ENCODE results near the gene SLC2A3.
"Not testable (repeated sequence)": the region's sequence is repeated elsewhere in the genome, so short reads cannot be mapped to it uniquely, and the experiment has no call there.

SLC2A3 gene

GRCh38 chr12:7935590-7936581 is at the start of gene SLC2A3:
Gene SLC2A3, minus strand, starts transcription at chr12:7936187. Its CDS starts 153 bp downstream, at chr12:7936034.
- ChIA-PET POLR2A (interaction anchor here (0.8 to 6.2 kb wide), 5 partner anchors 22 to 142 kb away, joined by 3 to 43 read pairs (median 3); no protein-coding TSS in a partner anchor), CTCF (interaction anchor here (0.6 to 1.1 kb wide), 2 partner anchors 24 to 152 kb away, joined by 3 to 6 read pairs; no protein-coding TSS in a partner anchor)
- TF ChIP-seq ZNF384 (IDR thresholded peaks at IDR 0.05) (peak; percentile 77; the same call in 1 of the 2 replicates), TARDBP (IDR thresholded peaks at IDR 0.05) (no peak)
- peak; percentile 13 for DNase-seq (ENCODE audit: extremely low spot score)

- no peak for DNase-seq (ENCODE audit: extremely low spot score)
- TF ChIP-seq FOXM1 (IDR thresholded peaks at IDR 0.05; ENCODE audit: borderline replicate concordance): no peak
- no peak for TF ChIP-seq ZNF384 (IDR thresholded peaks at IDR 0.05)
- TF ChIP-seq FOXA1 (IDR thresholded peaks at IDR 0.05): no peak
- no peak for TF ChIP-seq L3MBTL2 (conservative IDR thresholded peaks at IDR 0.05)
- TF ChIP-seq ELF4 (IDR thresholded peaks at IDR 0.05): no peak
- no peak for TF ChIP-seq SP1 (IDR thresholded peaks at IDR 0.05)
- no peak for TF ChIP-seq HDGF (IDR thresholded peaks at IDR 0.05; ENCODE audit: borderline replicate concordance)
- no peak for TF ChIP-seq NFRKB (IDR thresholded peaks at IDR 0.05)
- no peak for TF ChIP-seq ARNT (IDR thresholded peaks at IDR 0.05)
- no peak for TF ChIP-seq PKNOX1 (IDR thresholded peaks at IDR 0.05)
- no peak for TF ChIP-seq LEF1 (IDR thresholded peaks at IDR 0.05; ENCODE audit: borderline replicate concordance)
- ChIA-PET POLR2A (no interaction called here), CTCF (no interaction called here)
Observed at GRCh38 chr12:7984900-7985299, 48.9 kb upstream of the SLC2A3 start.

- DNase-seq (ENCODE audit: extremely low spot score); CTCF ChIA-PET; POLR2A ChIA-PET: not testable (repeated sequence)
Observed at GRCh38 chr12:7983460-7983859, 47.5 kb upstream of the SLC2A3 start.

GRCh38 chr12:7983019-7983418 is 47.0 kb upstream of the SLC2A3 start:
- DNase-seq (ENCODE audit: extremely low spot score); CTCF ChIA-PET; POLR2A ChIA-PET: not testable (repeated sequence)

GRCh38 chr12:7982332-7982735 is 46.3 kb upstream of the SLC2A3 start:
- POLR2A ChIA-PET: interaction anchor here (0.6 kb wide), 1 partner anchor 101 kb away, joined by 3 read pairs; no protein-coding TSS in a partner anchor
- CTCF ChIA-PET: interaction anchor here (0.7 kb wide), 1 partner anchor 75 kb away, joined by 5 read pairs; no protein-coding TSS in a partner anchor
- not testable (repeated sequence) for DNase-seq (ENCODE audit: extremely low spot score)

GRCh38 chr12:7981446-7981845 is 45.5 kb upstream of the SLC2A3 start:
- TF ChIP-seq LEF1 (IDR thresholded peaks at IDR 0.05; ENCODE audit: borderline replicate concordance): no peak
- TF ChIP-seq ZNF384 (IDR thresholded peaks at IDR 0.05): no peak
- TF ChIP-seq ARNT (IDR thresholded peaks at IDR 0.05): no peak
- TF ChIP-seq FOXA1 (IDR thresholded peaks at IDR 0.05): no peak
- TF ChIP-seq CTBP1 (IDR thresholded peaks at IDR 0.05; ENCODE audit: borderline replicate concordance): no peak
- no peak for TF ChIP-seq ELF4 (IDR thresholded peaks at IDR 0.05)
- no peak for TF ChIP-seq PKNOX1 (IDR thresholded peaks at IDR 0.05)
- TF ChIP-seq TARDBP (IDR thresholded peaks at IDR 0.05): no peak
- no peak for TF ChIP-seq SP1 (IDR thresholded peaks at IDR 0.05)
- no peak for TF ChIP-seq FOXK2 (IDR thresholded peaks at IDR 0.05)
- TF ChIP-seq BHLHE40 (IDR thresholded peaks at IDR 0.05; ENCODE audit: borderline replicate concordance): no peak
- no peak for TF ChIP-seq NFRKB (IDR thresholded peaks at IDR 0.05)
- TF ChIP-seq L3MBTL2 (conservative IDR thresholded peaks at IDR 0.05): no peak
- no peak for TF ChIP-seq HDGF (IDR thresholded peaks at IDR 0.05; ENCODE audit: borderline replicate concordance)
- no peak for TF ChIP-seq FOXM1 (IDR thresholded peaks at IDR 0.05; ENCODE audit: borderline replicate concordance)
- TF ChIP-seq SUZ12 (IDR thresholded peaks at IDR 0.05): no peak
- ChIA-PET POLR2A (interaction anchor here (0.6 kb wide), 2 partner anchors 21 to 100 kb away, joined by 3 to 4 read pairs; no protein-coding TSS in a partner anchor), CTCF (no interaction called here)
- no peak for DNase-seq (ENCODE audit: extremely low spot score)

GRCh38 chr12:7977351-7978124 is 41.6 kb upstream of the SLC2A3 start:
- POLR2A ChIA-PET; DNase-seq (ENCODE audit: extremely low spot score); CTCF ChIA-PET: not testable (repeated sequence)
